Panc1 (cell line): ENCODE measurements around the gene SLC22A12. TPM values are rescaled to one million over a fixed set of nuclear protein-coding genes. Genes with fewer than 3 reads are reported as not detected.

Experiments used
- ATAC-seq: fragments of 200-7000 bp; cut with Tn5 transposase; 2 replicates; pipeline ENCODE4 v1.9.1; 2020; ENCODE audit warnings: mild to moderate bottlenecking, moderate library complexity
- BruUV-seq: library from RNA; stranded (reverse); fragments of 400-500 nt; replicated peaks from 2 replicates; lab custom pipeline; 2021; lab: Mats Ljungman, UMichigan
- CTCF ChIA-PET: fragments of 300-600 bp; sonication (Branson Sonifier 250); formaldehyde crosslinking; loops from one replicate; lab custom pipeline; 2022; ENCODE audit warnings: antibody characterized with exemption; lab: Charles Lee
- POLR2A ChIA-PET: fragments of 300-600 bp; sonication (Branson Sonifier 250); formaldehyde crosslinking; loops from one replicate; lab custom pipeline; 2022; ENCODE audit warnings: antibody characterized with exemption; lab: Charles Lee
- DNase-seq: peaks from one replicate; pipeline ENCODE4 v3.0.0-alpha.2; 2010; ENCODE audit warnings: low read depth, low spot score
- H3K27ac ChIP-seq: 2 replicates; pipeline ENCODE4 v1.5.1; 2011; ENCODE audit warnings: mild to moderate bottlenecking, low read length, inconsistent platforms
- H3K27me3 ChIP-seq: fragments of 200-500 bp; sonication (Bioruptor generic); 2 replicates; pipeline ENCODE4 v1.6.0; 2014; ENCODE audit warnings: low read length, inconsistent platforms; ENCODE audit not compliant: control insufficient read depth, insufficient read depth
- H3K36me3 ChIP-seq: fragments of 200-500 bp; sonication (Bioruptor generic); 2 replicates; pipeline ENCODE4 v1.5.1; 2014; ENCODE audit warnings: inconsistent platforms, mild to moderate bottlenecking, low read length, moderate library complexity; ENCODE audit not compliant: control insufficient read depth, insufficient read depth
- H3K4me1 ChIP-seq: 2 replicates; pipeline ENCODE4 v1.5.1; 2011; ENCODE audit warnings: inconsistent platforms, mild to moderate bottlenecking, low read length, moderate library complexity; ENCODE audit not compliant: control insufficient read depth, insufficient read depth
- H3K4me3 ChIP-seq, 2 experiments: 2 replicates each; pipeline ENCODE4 v1.5.1; 2011 to 2012; ENCODE audit warnings: low read depth in 2 of 2, low read length in 2 of 2, mild to moderate bottlenecking in 2 of 2, inconsistent platforms in 1 of 2, moderate library complexity in 1 of 2
- H3K9me3 ChIP-seq: fragments of 200-500 bp; sonication (Bioruptor generic); 2 replicates; pipeline ENCODE4 v1.5.1; 2014; ENCODE audit warnings: low read depth, mild to moderate bottlenecking, inconsistent platforms, low read length, moderate library complexity; ENCODE audit not compliant: control insufficient read depth, insufficient read depth
- POLR2AphosphoS5 ChIP-seq: IDR thresholded peaks from 2 replicates; pipeline ENCODE4 v1.6.1; 2012; ENCODE audit warnings: mild to moderate bottlenecking, low read depth, low read length, moderate library complexity
- SIN3A ChIP-seq: IDR thresholded peaks from 2 replicates; pipeline ENCODE4 v1.6.1; 2012; ENCODE audit warnings: low read depth, mild to moderate bottlenecking, low read length, moderate library complexity, borderline replicate concordance; ENCODE audit not compliant: insufficient read depth
- TCF7L2 ChIP-seq: IDR thresholded peaks from 2 replicates; pipeline ENCODE4 v1.6.1; 2011; ENCODE audit warnings: mild to moderate bottlenecking, low read depth, low read length, inconsistent platforms
- in situ Hi-C: cut with HindIII; loops from 2 replicates; pipeline ENCODE4 v1.10.0; 2016; ENCODE audit warnings: low sequenced_read_pairs, low pct_unique_long_range_greater_than_20kb
- intact Hi-C: fragments of 100-400 bp; cut with micrococcal nuclease; formaldehyde crosslinking; loops from one replicate; pipeline ENCODE4 v1.10.0; 2022; ENCODE audit not compliant: unreplicated experiment
- total RNA-seq: library from RNA; stranded (reverse); gene quantifications from one replicate; pipeline ENCODE4 v1.2.1, GENCODE V29; 2021; ENCODE audit not compliant: unreplicated experiment
- TF ChIP-seq, protein P1 (sequence below), 2 experiments: IDR thresholded peaks; 2 replicates each; pipeline ENCODE4 v1.6.1; 2011 to 2012; ENCODE audit warnings: low read depth in 2 of 2, control low read depth in 1 of 2, low read length in 1 of 2, mild to moderate bottlenecking in 1 of 2, moderate library complexity in 1 of 2; ENCODE audit not compliant: insufficient read depth in 1 of 2
- TF ChIP-seq, protein P2 (sequence below): fragments of 450-650 bp; IDR thresholded peaks from 2 replicates; pipeline ENCODE4 v1.5.1; 2017; ENCODE audit warnings: mild to moderate bottlenecking

SLC22A12 gene
- total RNA-seq, 1 experiment from 2014 or later: not detected

DNA sequence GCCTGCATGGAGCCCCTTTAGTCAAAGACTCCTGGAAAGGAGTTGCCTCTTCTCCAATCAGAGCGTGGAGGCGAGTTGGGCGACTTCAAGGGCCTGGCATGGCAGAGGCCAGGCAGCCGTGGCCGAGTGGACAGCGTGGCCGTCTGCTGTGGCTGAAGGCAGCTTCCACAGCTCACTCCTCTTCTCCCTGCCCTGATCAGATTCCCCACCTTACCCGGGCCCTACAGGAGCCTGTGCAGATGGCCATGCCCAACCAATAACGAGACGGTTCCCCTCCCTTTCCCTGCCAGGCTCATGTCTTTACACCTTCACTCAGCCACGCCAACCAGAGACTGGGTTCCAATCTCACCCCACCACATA lies 20.0 kb upstream of the SLC22A12 start:
- Histone ChIP-seq H3K9me3 (no peaks in the 10 kb centered on the region), H3K27me3 (peaks cover 2% of the 10 kb centered on the region; the same call in 1 of the 2 replicates), H3K36me3 (no peaks in the 10 kb centered on the region), H3K27ac (no peak overlapping the region), H3K4me1 (0 out of 2 replicates have a peak, but pooled peaks cover 8% of the 10 kb centered on the region), H3K4me3 (no peak overlapping the region)
- ChIA-PET CTCF (no interaction called here), POLR2A (no interaction called here)
- DNase-seq: no peak
- in situ Hi-C loops: no loop called here
- intact Hi-C loops: no loop called here
- BruUV-seq: no TSS peak
- TF ChIP-seq, protein P1, sequence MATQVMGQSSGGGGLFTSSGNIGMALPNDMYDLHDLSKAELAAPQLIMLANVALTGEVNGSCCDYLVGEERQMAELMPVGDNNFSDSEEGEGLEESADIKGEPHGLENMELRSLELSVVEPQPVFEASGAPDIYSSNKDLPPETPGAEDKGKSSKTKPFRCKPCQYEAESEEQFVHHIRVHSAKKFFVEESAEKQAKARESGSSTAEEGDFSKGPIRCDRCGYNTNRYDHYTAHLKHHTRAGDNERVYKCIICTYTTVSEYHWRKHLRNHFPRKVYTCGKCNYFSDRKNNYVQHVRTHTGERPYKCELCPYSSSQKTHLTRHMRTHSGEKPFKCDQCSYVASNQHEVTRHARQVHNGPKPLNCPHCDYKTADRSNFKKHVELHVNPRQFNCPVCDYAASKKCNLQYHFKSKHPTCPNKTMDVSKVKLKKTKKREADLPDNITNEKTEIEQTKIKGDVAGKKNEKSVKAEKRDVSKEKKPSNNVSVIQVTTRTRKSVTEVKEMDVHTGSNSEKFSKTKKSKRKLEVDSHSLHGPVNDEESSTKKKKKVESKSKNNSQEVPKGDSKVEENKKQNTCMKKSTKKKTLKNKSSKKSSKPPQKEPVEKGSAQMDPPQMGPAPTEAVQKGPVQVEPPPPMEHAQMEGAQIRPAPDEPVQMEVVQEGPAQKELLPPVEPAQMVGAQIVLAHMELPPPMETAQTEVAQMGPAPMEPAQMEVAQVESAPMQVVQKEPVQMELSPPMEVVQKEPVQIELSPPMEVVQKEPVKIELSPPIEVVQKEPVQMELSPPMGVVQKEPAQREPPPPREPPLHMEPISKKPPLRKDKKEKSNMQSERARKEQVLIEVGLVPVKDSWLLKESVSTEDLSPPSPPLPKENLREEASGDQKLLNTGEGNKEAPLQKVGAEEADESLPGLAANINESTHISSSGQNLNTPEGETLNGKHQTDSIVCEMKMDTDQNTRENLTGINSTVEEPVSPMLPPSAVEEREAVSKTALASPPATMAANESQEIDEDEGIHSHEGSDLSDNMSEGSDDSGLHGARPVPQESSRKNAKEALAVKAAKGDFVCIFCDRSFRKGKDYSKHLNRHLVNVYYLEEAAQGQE (IDR thresholded peaks at IDR 0.05; ENCODE audit: insufficient read depth in 1 of 2, low read depth in 2 of 2, low read length in 1 of 2): no peak
- no peak for TF ChIP-seq POLR2AphosphoS5
- TF ChIP-seq, protein P2, sequence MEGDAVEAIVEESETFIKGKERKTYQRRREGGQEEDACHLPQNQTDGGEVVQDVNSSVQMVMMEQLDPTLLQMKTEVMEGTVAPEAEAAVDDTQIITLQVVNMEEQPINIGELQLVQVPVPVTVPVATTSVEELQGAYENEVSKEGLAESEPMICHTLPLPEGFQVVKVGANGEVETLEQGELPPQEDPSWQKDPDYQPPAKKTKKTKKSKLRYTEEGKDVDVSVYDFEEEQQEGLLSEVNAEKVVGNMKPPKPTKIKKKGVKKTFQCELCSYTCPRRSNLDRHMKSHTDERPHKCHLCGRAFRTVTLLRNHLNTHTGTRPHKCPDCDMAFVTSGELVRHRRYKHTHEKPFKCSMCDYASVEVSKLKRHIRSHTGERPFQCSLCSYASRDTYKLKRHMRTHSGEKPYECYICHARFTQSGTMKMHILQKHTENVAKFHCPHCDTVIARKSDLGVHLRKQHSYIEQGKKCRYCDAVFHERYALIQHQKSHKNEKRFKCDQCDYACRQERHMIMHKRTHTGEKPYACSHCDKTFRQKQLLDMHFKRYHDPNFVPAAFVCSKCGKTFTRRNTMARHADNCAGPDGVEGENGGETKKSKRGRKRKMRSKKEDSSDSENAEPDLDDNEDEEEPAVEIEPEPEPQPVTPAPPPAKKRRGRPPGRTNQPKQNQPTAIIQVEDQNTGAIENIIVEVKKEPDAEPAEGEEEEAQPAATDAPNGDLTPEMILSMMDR: no peak
- TF ChIP-seq SIN3A: no peak
- TF ChIP-seq TCF7L2: no peak
- ATAC-seq: no peak

DNA sequence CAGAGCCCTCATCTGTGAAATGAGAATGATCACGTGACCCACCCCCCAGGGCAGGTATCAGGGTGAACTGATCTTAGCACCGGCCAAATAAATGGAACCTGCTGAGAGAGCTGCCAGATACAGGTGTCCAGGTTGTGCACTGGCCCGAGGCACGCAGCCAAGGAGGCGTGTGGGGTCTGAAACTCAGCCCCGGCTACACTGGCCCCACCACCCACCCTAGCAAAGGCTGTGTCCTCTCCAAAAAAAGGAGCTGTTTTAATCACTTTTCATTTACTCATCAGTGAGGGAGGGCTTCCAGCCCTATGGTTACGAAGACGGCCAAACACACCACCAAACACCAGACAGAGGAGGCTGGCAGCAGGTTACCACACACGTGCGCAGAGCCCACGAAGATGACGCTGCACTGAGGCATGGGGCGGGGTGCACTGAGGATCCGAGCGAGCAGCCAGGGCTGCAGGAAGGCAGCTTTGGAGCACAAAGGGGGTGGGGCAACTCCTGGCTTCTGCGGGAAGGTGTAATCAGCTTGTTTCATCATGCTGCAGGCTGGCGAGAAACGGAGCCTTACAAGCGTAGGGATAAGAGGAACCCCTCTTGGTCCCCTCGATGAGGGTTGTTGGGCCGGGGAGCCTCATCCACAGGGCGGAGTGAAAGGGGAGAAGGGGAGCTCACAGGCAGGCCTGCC lies 19.5 kb upstream of the SLC22A12 start:
- no peak overlapping the region for H3K27ac ChIP-seq
- POLR2A ChIA-PET: no interaction called here
- ATAC-seq: no peak

More for the DNA sequence above, 19.5 kb upstream of the SLC22A12 start:
- peaks cover 2% of the 10 kb centered on the region; the same call in 1 of the 2 replicates for H3K27me3 ChIP-seq
- no peaks in the 10 kb centered on the region for H3K9me3 ChIP-seq
- no peak for DNase-seq
- H3K4me3 ChIP-seq: no peak overlapping the region
- no peaks in the 10 kb centered on the region for H3K36me3 ChIP-seq
- CTCF ChIA-PET: interaction anchor here (0.6 kb wide), 1 partner anchor 117 kb away, joined by 6 read pairs; no protein-coding TSS in a partner anchor
- no TSS peak for BruUV-seq
- H3K4me1 ChIP-seq: 0 out of 2 replicates have a peak, but pooled peaks cover 3% of the 10 kb centered on the region
- in situ Hi-C loops: no loop called here
- intact Hi-C loops: no loop called here
- TF ChIP-seq SIN3A: no peak
- TF ChIP-seq, protein P1 (IDR thresholded peaks at IDR 0.05; ENCODE audit: insufficient read depth in 1 of 2, low read depth in 2 of 2, low read length in 1 of 2): no peak
- TF ChIP-seq, protein P2: no peak
- no peak for TF ChIP-seq POLR2AphosphoS5
- no peak for TF ChIP-seq TCF7L2
